K562 (cell line): ENCODE data around the gene PCP2. TPM values are rescaled to one million over a fixed set of nuclear protein-coding genes. Genes with fewer than 3 reads are reported as not detected.
A peak's percentile ranks its signal among the peaks of the same experiment; 100 is the strongest.

Source experiments
- ADNP ChIP-seq: fragments of 200-800 bp; sonication (Bioruptor generic); IDR thresholded peaks from 2 replicates; pipeline ENCODE4 v1.6.1; 2016; ENCODE audit warnings: missing genetic modification characterization, missing compliant biosample characterization
- ARHGAP35 ChIP-seq: fragments of 450-650 bp; IDR thresholded peaks from 2 replicates; pipeline ENCODE4 v1.6.1; 2018; ENCODE audit not compliant: partially characterized antibody
- ARID4B ChIP-seq: sonication (generic); formaldehyde crosslinking; IDR thresholded peaks from 2 replicates; pipeline ENCODE4 v1.8.0; 2022; ENCODE audit warnings: mild to moderate bottlenecking, missing genetic modification reagents
- CHD4 ChIP-seq: fragments of 200-600 bp; sonication (generic); IDR thresholded peaks from 3 replicates; pipeline ENCODE4 v1.6.1; 2012; ENCODE audit warnings: low read depth, mild to moderate bottlenecking, mixed read lengths, low read length, inconsistent platforms; ENCODE audit not compliant: insufficient read depth, insufficient replicate concordance, poor library complexity, severe bottlenecking
- DNMT1 ChIP-seq: fragments of 450-650 bp; IDR thresholded peaks from 2 replicates; pipeline ENCODE4 v1.6.1; 2016; ENCODE audit warnings: antibody characterized with exemption, mild to moderate bottlenecking
- FOXK2 ChIP-seq, 2 experiments: fragments of 450-650 bp; IDR thresholded peaks in 1 of 2; conservative IDR thresholded peaks in 1 of 2; 2 replicates each; pipeline ENCODE4 v1.6.1; 2016; ENCODE audit warnings: low read depth in 2 of 2, mild to moderate bottlenecking in 1 of 2
- GABPA ChIP-seq: fragments of 200-800 bp; sonication (Bioruptor generic); conservative IDR thresholded peaks from 2 replicates; pipeline ENCODE4 v1.6.1; 2016; ENCODE audit warnings: low read depth, missing genetic modification characterization, missing compliant biosample characterization
- HDAC2 ChIP-seq: fragments of 450-650 bp; IDR thresholded peaks from 2 replicates; pipeline ENCODE4 v1.6.1; 2016; ENCODE audit warnings: mild to moderate bottlenecking
- KDM1A ChIP-seq, 2 experiments: fragments of 450-650 bp; IDR thresholded peaks; 2 replicates each; pipeline ENCODE4 v1.6.1; 2016; ENCODE audit warnings: mild to moderate bottlenecking in 2 of 2
- POLR2AphosphoS2 ChIP-seq: IDR thresholded peaks from 2 replicates; pipeline ENCODE4 v1.6.1; 2012; ENCODE audit warnings: low read length, improper control_type of control experiment
- PTBP1 ChIP-seq: fragments of 200-400 bp; formaldehyde crosslinking; IDR thresholded peaks from 2 replicates; pipeline ENCODE4 v1.6.1; 2017; ENCODE audit warnings: low read depth, low read length
- SAFB2 ChIP-seq: fragments of 200-400 bp; formaldehyde crosslinking; IDR thresholded peaks from 2 replicates; pipeline ENCODE4 v1.6.1; 2018; ENCODE audit warnings: borderline replicate concordance, low read length, low read depth, moderate library complexity; ENCODE audit not compliant: severe bottlenecking
- SUPT5H ChIP-seq: fragments of 450-650 bp; IDR thresholded peaks from 2 replicates; pipeline ENCODE4 v1.6.1; 2016
- ZNF143 ChIP-seq: sonication (generic); formaldehyde crosslinking; IDR thresholded peaks from 2 replicates; pipeline ENCODE4 v1.9.0; 2022; ENCODE audit warnings: mild to moderate bottlenecking, missing genetic modification reagents
- ZNF239 ChIP-seq: fragments of 250-450 bp; sonication (Bioruptor Pico); IDR thresholded peaks from 2 replicates; pipeline ENCODE4 v1.4.0; 2020; ENCODE audit warnings: mild to moderate bottlenecking
- ZNF431 ChIP-seq: sonication (generic); formaldehyde crosslinking; IDR thresholded peaks from 2 replicates; pipeline ENCODE4 v1.8.0; 2022; ENCODE audit warnings: mild to moderate bottlenecking, missing genetic modification reagents
- polyA plus RNA-seq, 8 experiments: library from polyadenylated mRNA; depleted of rRNA in 4 of 8; stranded (reverse) in 5 of 8; unstranded in 3 of 8; fragments of >200 nt; fragmentation: Nextera tagmentation in 2 of 8; fragmentation: Illumina TruSeq in 1 of 8; extraction: Ambion mirVana in 2 of 8; extraction: Trizol in 1 of 8; gene quantifications; 2 replicates each; pipeline versions ENCODE4 v1.2.1 to v1.2.3, GENCODE V29; 2011 to 2014; ENCODE audit warnings: inconsistent platforms in 1 of 8, missing spikeins in 1 of 8
- total RNA-seq, 7 experiments: library from RNA; depleted of rRNA in 6 of 7; stranded (reverse); fragments of >200 nt in 6 of 7; fragmentation: Illumina TruSeq in 2 of 7; extraction: Trizol in 2 of 7; gene quantifications; 2 replicates each; pipeline versions ENCODE4 v1.2.1 to v1.2.3, GENCODE V29; 2011 to 2021; ENCODE audit warnings: low replicate concordance in 1 of 7

Gene PCP2
- total and polyA plus RNA-seq, 9 of the 15 experiments (the other 6 are each of a cell fraction or from before 2014, with no cell fraction given), result 0.17 to 1.3 (median 0.49) TPM; not detected in 3

GRCh38 chr19:7648265-7649014, 14.9 kb upstream of the PCP2 start (continued):
- 0 out of 2 replicates have a peak, but pooled peaks have one; percentile 82 for TF ChIP-seq DNMT1
- peak; percentile 58; the same call in 1 of the 2 replicates for TF ChIP-seq PTBP1
- TF ChIP-seq ARHGAP35, result peak; percentile 7
- TF ChIP-seq KDM1A (IDR thresholded peaks at IDR 0.05), result peak in 1 of 2 experiments; percentile 63; a peak in 3 of 4 replicates
- no peak for TF ChIP-seq FOXK2 (conservative IDR thresholded peaks at IDR 0.05 in 1 of 2, IDR thresholded peaks at IDR 0.05 in 1 of 2; ENCODE audit: low read depth in 2 of 2)
- peak; percentile 45; the same call in 1 of the 2 replicates for TF ChIP-seq ZNF143 (CRISPR knock-in tag)
- TF ChIP-seq HDAC2, result peak; percentile 25; the same call in 1 of the 2 replicates
- 0 out of 2 replicates have a peak, but pooled peaks have one; percentile 33 for TF ChIP-seq ZNF431 (CRISPR knock-in tag)
- peak; percentile 36 for TF ChIP-seq CHD4
- TF ChIP-seq ZNF239 (CRISPR knock-in tag), result peak; percentile 100
- TF ChIP-seq GABPA (tag), result peak; percentile 46
- peak; percentile 64 for TF ChIP-seq ADNP
- TF ChIP-seq SAFB2, result no peak
- peak; percentile 64; the same call in 1 of the 2 replicates for TF ChIP-seq ARID4B (CRISPR knock-in tag)
- TF ChIP-seq POLR2AphosphoS2, result peak; percentile 90; the same call in 1 of the 2 replicates
- TF ChIP-seq SUPT5H, result peak; percentile 70
